Astrocyte of the cerebellum (primary cell): ENCODE measurements around the gene CHST12.

ENCODE experiments used
- DNase-seq: peaks from one replicate; pipeline ENCODE4 v3.0.0-alpha.2; 2011; ENCODE audit warnings: low read depth
- H3K4me3 ChIP-seq: 2 replicates; pipeline ENCODE4 v1.5.1; 2011; ENCODE audit warnings: mild to moderate bottlenecking, low read depth, low read length, moderate library complexity
- CTCF ChIP-seq: IDR thresholded peaks from 2 replicates; pipeline ENCODE4 v1.5.1; 2012; ENCODE audit warnings: low read length, low read depth, moderate library complexity, mild to moderate bottlenecking; ENCODE audit errors: missing control alignments
- in situ Hi-C: cut with HindIII; loops from 2 replicates; pipeline ENCODE4 v1.10.0; 2017; ENCODE audit warnings: low sequenced_read_pairs

The CHST12 gene

GRCh38 chr7:2357571-2357970, 45.8 kb upstream of the CHST12 start:
- in situ Hi-C loops: loop anchor here (25.0 kb wide), 1 partner anchor 520 kb away; no protein-coding TSS in a partner anchor
- H3K4me3 ChIP-seq: no peak overlapping the region
- TF ChIP-seq CTCF: no peak
- DNase-seq: no peak

GRCh38 chr7:2358968-2359527, 44.4 kb upstream of the CHST12 start:
- DNase-seq: no peak
- in situ Hi-C loops: loop anchor here (25.0 kb wide), 1 partner anchor 522 kb away; no protein-coding TSS in a partner anchor
- TF ChIP-seq CTCF: no peak
- H3K4me3 ChIP-seq: no peak overlapping the region

GRCh38 chr7:2359610-2360009, 43.8 kb upstream of the CHST12 start:
- in situ Hi-C loops: loop anchor here (5.0 to 25.0 kb wide), 2 partner anchors 78 to 522 kb away; no protein-coding TSS in a partner anchor
- no peak overlapping the region for H3K4me3 ChIP-seq
- DNase-seq: no peak

GRCh38 chr7:2360796-2361195, 42.6 kb upstream of the CHST12 start:
- no peak for TF ChIP-seq CTCF
- no peak overlapping the region for H3K4me3 ChIP-seq
- no peak for DNase-seq
- in situ Hi-C loops: loop anchor here (5.0 to 25.0 kb wide), 2 partner anchors 77 to 523 kb away; no protein-coding TSS in a partner anchor

More at GRCh38 chr7:2359610-2360009, 43.8 kb upstream of the CHST12 start:
- no peak for TF ChIP-seq CTCF

GRCh38 chr7:2362385-2363088, 40.9 kb upstream of the CHST12 start:
- in situ Hi-C loops: loop anchor here (5.0 to 25.0 kb wide), 2 partner anchors 75 to 525 kb away; no protein-coding TSS in a partner anchor
- H3K4me3 ChIP-seq: no peak overlapping the region
- TF ChIP-seq CTCF: no peak
- no peak for DNase-seq

GRCh38 chr7:2369139-2369538, 34.3 kb upstream of the CHST12 start:
- no peak for TF ChIP-seq CTCF
- in situ Hi-C loops: loop anchor here (25.0 kb wide), 1 partner anchor 532 kb away; no protein-coding TSS in a partner anchor
- H3K4me3 ChIP-seq: no peak overlapping the region
- DNase-seq: no peak
